Nephron (organoid): ENCODE results near the gene APOBEC3G.
A peak's percentile ranks its signal among the peaks of the same experiment; 100 is the strongest.
"Not testable (repeated sequence)": the region's sequence is repeated elsewhere in the genome, so short reads cannot be mapped to it uniquely, and the experiment has no call there.

Experiments
- H3K27ac Mint-ChIP-seq, 3 experiments: 2 replicates each; pipeline ENCODE4 v1.8.0; 2020; ENCODE audit warnings: mixed read lengths in 3 of 3, mild to moderate bottlenecking in 2 of 3, moderate library complexity in 1 of 3
- H3K27me3 Mint-ChIP-seq: 2 replicates; pipeline ENCODE4 v1.8.0; 2021; ENCODE audit warnings: low read depth, mild to moderate bottlenecking, moderate library complexity, mixed read lengths
- H3K36me3 Mint-ChIP-seq: 2 replicates; pipeline ENCODE4 v1.8.0; 2020; ENCODE audit warnings: low read depth, mixed read lengths
- H3K4me1 Mint-ChIP-seq: 2 replicates; pipeline ENCODE4 v1.8.0; 2020; ENCODE audit warnings: mixed read lengths
- H3K4me3 Mint-ChIP-seq, 3 experiments: 2 replicates each; pipeline ENCODE4 v1.8.0; 2020; ENCODE audit warnings: mild to moderate bottlenecking in 3 of 3, mixed read lengths in 3 of 3, moderate library complexity in 2 of 3
- H3K9me3 Mint-ChIP-seq: 2 replicates; pipeline ENCODE4 v1.8.0; 2020; ENCODE audit warnings: mixed read lengths
- CTCF ChIP-seq, 3 experiments: fragments of 200-600 bp; sonication (generic); IDR thresholded peaks; one replicate each; pipeline ENCODE4 v1.5.0; 2021; ENCODE audit warnings: antibody characterized with exemption in 3 of 3; ENCODE audit not compliant: unreplicated experiment in 3 of 3

APOBEC3G gene

DNA sequence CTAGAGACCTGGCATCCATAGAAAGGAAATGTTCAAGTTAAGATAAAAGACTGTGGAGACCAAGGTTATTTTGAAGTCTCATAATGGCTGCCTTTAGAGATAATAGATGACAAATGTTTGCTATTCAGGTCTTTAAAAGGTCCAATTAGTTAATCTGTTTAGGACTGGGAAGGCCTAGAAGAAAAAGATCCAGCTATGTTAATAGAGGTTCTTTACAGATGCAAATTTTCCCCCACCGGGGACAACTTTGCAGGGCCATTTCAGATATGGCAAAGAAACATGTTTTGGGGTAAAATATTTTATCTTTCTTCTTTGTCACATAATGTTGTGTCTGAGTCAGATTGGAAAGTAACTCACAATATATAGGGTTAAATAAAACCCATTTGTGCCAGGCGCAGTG lies 3.1 kb upstream of the APOBEC3G start:
- no peaks in the 10 kb centered on the region for H3K9me3 Mint-ChIP-seq
- H3K27me3 Mint-ChIP-seq, result no peaks in the 10 kb centered on the region
- H3K27ac Mint-ChIP-seq, result no peak overlapping the region
- no peaks in the 10 kb centered on the region for H3K36me3 Mint-ChIP-seq
- H3K4me3 Mint-ChIP-seq, result no peak overlapping the region
- TF ChIP-seq CTCF (IDR thresholded peaks at IDR 0.05; ENCODE audit: unreplicated experiment in 3 of 3), result no peak
- H3K4me1 Mint-ChIP-seq, result peaks cover 8% of the 10 kb centered on the region

DNA sequence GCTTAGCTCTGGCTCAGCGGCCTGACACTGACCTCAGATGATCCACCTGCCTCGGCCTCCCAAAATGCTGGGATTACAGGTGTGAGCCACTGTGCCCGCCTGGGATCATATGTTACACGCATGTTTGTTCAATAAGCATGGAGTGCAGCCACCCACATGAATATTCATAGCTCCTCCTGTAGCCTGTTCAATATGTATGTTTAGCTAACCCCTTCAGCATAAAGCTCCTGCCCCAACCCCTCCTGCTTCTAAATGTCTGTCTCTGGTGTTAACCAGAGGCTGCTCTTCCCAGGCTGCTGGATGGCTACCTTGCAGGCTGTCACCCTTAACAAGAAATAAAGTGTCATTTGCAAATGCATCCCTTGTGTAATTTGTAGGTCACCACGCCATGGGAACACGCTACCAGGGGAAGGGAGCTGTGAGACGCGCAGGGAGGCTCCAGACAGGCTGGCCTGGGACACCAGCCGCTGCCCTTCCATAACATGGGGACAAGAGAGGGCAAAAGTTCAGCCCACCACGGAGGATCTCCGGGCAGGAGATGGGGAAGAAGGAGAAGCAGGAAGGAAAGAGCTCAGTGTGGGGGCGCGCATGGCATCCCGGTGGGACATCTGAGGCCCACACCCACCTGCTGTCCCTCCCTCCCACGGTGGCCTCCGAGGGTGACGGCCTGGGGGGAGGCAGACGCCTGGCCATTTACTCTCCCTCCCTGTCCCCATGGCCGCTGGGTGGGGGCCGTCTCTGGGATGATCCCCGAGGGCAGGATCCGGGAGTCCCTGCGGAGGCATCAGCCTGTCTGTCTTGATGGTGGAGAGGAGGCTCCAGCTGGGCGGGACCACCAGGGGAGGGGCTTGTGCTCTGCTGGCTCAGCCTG lies 685 bp upstream of the APOBEC3G start:
- peak overlapping the region in 1 of 3 experiments; percentile 57 for H3K27ac Mint-ChIP-seq
- peak overlapping the region; percentile 65 to 78 (median 73) for H3K4me3 Mint-ChIP-seq
- peaks cover 15% of the 10 kb centered on the region for H3K4me1 Mint-ChIP-seq

GRCh38 chr22:39077912-39078311 lies 837 bp downstream of the APOBEC3G start:
- H3K9me3 Mint-ChIP-seq, H3K27me3 Mint-ChIP-seq, H3K36me3 Mint-ChIP-seq: not testable (repeated sequence)
- Mint-ChIP-seq H3K4me3 (peak overlapping the region; percentile 73 to 78 (median 75)), H3K4me1 (peaks cover 21% of the 10 kb centered on the region), H3K27ac (peak overlapping the region in 1 of 3 experiments; percentile 41)

More for the DNA sequence above, 685 bp upstream of the APOBEC3G start:
- not testable (repeated sequence) for H3K36me3 Mint-ChIP-seq, H3K9me3 Mint-ChIP-seq, H3K27me3 Mint-ChIP-seq

- peaks cover 4% of the 10 kb centered on the region for H3K27me3 Mint-ChIP-seq
- no peaks in the 10 kb centered on the region for H3K9me3 Mint-ChIP-seq
- H3K4me3 Mint-ChIP-seq, result no peak overlapping the region
- TF ChIP-seq CTCF (IDR thresholded peaks at IDR 0.05; ENCODE audit: unreplicated experiment in 3 of 3), result no peak
- H3K36me3 Mint-ChIP-seq, result no peaks in the 10 kb centered on the region
- H3K4me1 Mint-ChIP-seq, result peaks cover 21% of the 10 kb centered on the region
- no peak overlapping the region for H3K27ac Mint-ChIP-seq
These were observed 1.3 kb downstream of the APOBEC3G start for GRCh38 chr22:39078329-39078728.

DNA sequence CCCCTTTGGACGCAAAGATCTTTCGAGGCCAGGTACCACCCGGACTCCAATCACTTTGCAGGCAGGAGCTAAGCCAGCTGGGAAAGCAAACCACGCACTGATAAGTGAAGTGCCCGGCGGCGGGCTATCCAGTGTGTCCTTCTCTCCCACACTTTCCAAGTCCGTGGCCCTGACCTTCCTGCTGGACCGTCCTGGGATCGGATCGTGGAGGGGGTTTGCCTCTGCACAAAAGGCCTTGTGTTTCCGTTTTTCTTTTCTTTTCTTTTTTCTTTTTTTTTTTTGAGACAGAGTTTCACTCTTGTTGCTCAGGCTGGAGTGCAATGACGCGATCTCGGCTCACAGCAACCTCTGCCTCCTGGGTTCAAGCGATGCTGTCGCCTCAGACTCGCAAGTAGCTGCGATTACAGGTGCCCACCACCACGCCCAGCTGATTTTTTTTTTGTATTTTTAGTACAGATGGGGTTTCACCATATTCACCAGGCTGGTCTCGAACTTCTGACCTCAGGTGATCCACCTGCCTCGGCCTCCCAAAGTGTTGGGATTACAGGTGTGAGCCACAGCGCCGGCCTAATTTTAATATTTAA lies 2.1 kb downstream of the APOBEC3G start:
- peaks cover 21% of the 10 kb centered on the region for H3K4me1 Mint-ChIP-seq
- not testable (repeated sequence) for H3K27ac Mint-ChIP-seq, H3K27me3 Mint-ChIP-seq, H3K9me3 Mint-ChIP-seq, H3K4me3 Mint-ChIP-seq, H3K36me3 Mint-ChIP-seq

DNA sequence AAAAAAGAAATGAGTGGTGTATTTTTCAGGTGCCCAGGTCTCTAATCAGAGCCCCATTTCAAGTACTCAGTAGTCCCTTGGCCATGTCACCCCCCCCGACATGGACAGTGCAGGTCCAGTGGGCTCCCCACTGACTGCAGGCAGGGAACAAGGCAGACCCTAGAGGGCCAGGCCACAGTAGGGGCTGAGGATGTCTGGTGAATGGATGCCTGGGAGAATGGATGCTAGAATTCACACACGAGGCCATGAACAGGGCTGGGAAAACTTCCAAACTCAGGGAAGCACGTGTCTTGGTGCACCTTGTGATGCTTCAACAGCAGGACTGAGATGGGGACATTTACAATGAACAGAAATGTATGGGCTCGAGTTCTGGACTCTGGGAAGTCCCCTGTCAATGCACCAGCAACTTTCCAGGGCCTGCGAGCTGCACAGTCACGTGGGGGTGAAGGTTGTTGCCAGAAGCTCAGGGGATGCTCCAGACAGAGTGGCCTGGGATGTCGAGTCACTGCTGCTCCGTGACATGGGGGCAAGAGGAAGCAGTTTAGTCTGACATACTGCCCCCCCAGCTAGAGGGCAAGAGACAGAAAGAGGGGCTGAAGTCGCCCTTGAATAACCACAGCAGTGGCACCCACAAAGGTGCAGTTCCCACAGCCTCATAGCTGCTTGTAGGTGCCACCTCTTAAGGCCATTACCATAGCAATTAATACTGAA lies 3.1 kb downstream of the APOBEC3G start:
- no peaks in the 10 kb centered on the region for H3K36me3 Mint-ChIP-seq
- H3K4me1 Mint-ChIP-seq, result peaks cover 21% of the 10 kb centered on the region
- peak overlapping the region in 1 of 3 experiments; percentile 25 for H3K27ac Mint-ChIP-seq
- H3K27me3 Mint-ChIP-seq, result peaks cover 4% of the 10 kb centered on the region
- H3K4me3 Mint-ChIP-seq, result no peak overlapping the region
- no peaks in the 10 kb centered on the region for H3K9me3 Mint-ChIP-seq
- TF ChIP-seq CTCF (IDR thresholded peaks at IDR 0.05; ENCODE audit: unreplicated experiment in 3 of 3), result no peak

- Mint-ChIP-seq H3K36me3 (no peaks in the 10 kb centered on the region), H3K27ac (peak overlapping the region in 2 of 3 experiments; percentile 4 to 69), H3K9me3 (no peaks in the 10 kb centered on the region), H3K27me3 (peaks cover 4% of the 10 kb centered on the region), H3K4me3 (peak overlapping the region in 2 of 3 experiments; percentile 22 to 27), H3K4me1 (peaks cover 16% of the 10 kb centered on the region)
- no peak for TF ChIP-seq CTCF (IDR thresholded peaks at IDR 0.05; ENCODE audit: unreplicated experiment in 3 of 3)
These were observed 3.9 kb downstream of the APOBEC3G start for GRCh38 chr22:39081016-39081415.
